GM18907 (cell line): ENCODE measurements around the gene CRISPLD2.
"Not testable (repeated sequence)": the region's sequence is repeated elsewhere in the genome, so short reads cannot be mapped to it uniquely, and the experiment has no call there.

Source experiments
- ATAC-seq: cut with Tn5 transposase; IDR thresholded peaks from one replicate; pipeline ENCODE4 v1.9.1; 2021; ENCODE audit warnings: mild to moderate bottlenecking, moderate library complexity; ENCODE audit not compliant: unreplicated experiment

Gene CRISPLD2

GRCh38 chr16:84927621-84928591, 108.1 kb downstream of the CRISPLD2 start:
- no peak for ATAC-seq

- ATAC-seq = no peak
Observed at GRCh38 chr16:84928679-84929420, 109.1 kb downstream of the CRISPLD2 start.

GRCh38 chr16:84929421-84930297, 109.9 kb downstream of the CRISPLD2 start:
- ATAC-seq = no peak

- no peak for ATAC-seq
Observed at GRCh38 chr16:84930298-84931106, 110.7 kb downstream of the CRISPLD2 start.

GRCh38 chr16:84931107-84931494, 111.3 kb downstream of the CRISPLD2 start:
- ATAC-seq = no peak

GRCh38 chr16:84931506-84931905, 111.7 kb downstream of the CRISPLD2 start:
- ATAC-seq = no peak

- no peak for ATAC-seq
Observed at GRCh38 chr16:84932681-84933080, 112.9 kb downstream of the CRISPLD2 start.

GRCh38 chr16:84933774-84934631, 114.2 kb downstream of the CRISPLD2 start:
- ATAC-seq = no peak

- no peak for ATAC-seq
Observed at GRCh38 chr16:84937196-84938005, 117.6 kb downstream of the CRISPLD2 start.

GRCh38 chr16:84938616-84939015, 118.8 kb downstream of the CRISPLD2 start:
- ATAC-seq = not testable (repeated sequence)

- ATAC-seq = no peak
Observed at GRCh38 chr16:84940670-84941551, 121.1 kb downstream of the CRISPLD2 start.

GRCh38 chr16:84941921-84942320, 122.1 kb downstream of the CRISPLD2 start:
- ATAC-seq = no peak

GRCh38 chr16:84942786-84943185, 123.0 kb downstream of the CRISPLD2 start:
- ATAC-seq = no peak

GRCh38 chr16:84943620-84944019, 123.8 kb downstream of the CRISPLD2 start:
- no peak for ATAC-seq

- ATAC-seq = no peak
Observed at GRCh38 chr16:84947022-84947421, 127.2 kb downstream of the CRISPLD2 start.

- ATAC-seq = no peak
Observed at GRCh38 chr16:84947996-84948850, 128.4 kb downstream of the CRISPLD2 start.
